Mesenchymal stem cell (in vitro differentiated cells and primary cell): Measurements from ENCODE around the gene SLCO2B1.
A peak's percentile ranks its signal among the peaks of the same experiment; 100 is the strongest.
"Not testable (repeated sequence)": the region's sequence is repeated elsewhere in the genome, so short reads cannot be mapped to it uniquely, and the experiment has no call there.

Source experiments
- DNase-seq: peaks from one replicate; pipeline ENCODE4 v3.0.0-alpha.2; 2013
- H2AFZ ChIP-seq: one replicate; pipeline ENCODE4 v1.6.1; 2013; ENCODE audit warnings: low read depth, mild to moderate bottlenecking, control low read depth, inconsistent platforms, low read length, moderate library complexity
- H2AK5ac ChIP-seq: 2 replicates; pipeline ENCODE4 v1.6.1; 2013; ENCODE audit warnings: low read length, moderate library complexity, mild to moderate bottlenecking, inconsistent platforms; ENCODE audit not compliant: severe bottlenecking
- H2BK120ac ChIP-seq: one replicate; pipeline ENCODE4 v1.6.1; 2013; ENCODE audit warnings: low read depth, mild to moderate bottlenecking, inconsistent platforms, low read length, moderate library complexity
- H2BK12ac ChIP-seq, 2 experiments: one replicate each; pipeline ENCODE4 v1.6.1; 2013; ENCODE audit warnings: inconsistent platforms in 2 of 2, low read length in 2 of 2, mild to moderate bottlenecking in 2 of 2, moderate library complexity in 2 of 2, control low read depth in 1 of 2
- H2BK15ac ChIP-seq: one replicate; pipeline ENCODE4 v1.6.1; 2013; ENCODE audit warnings: mild to moderate bottlenecking, low read depth, inconsistent platforms; ENCODE audit not compliant: poor library complexity, severe bottlenecking
- H2BK5ac ChIP-seq: 2 replicates; pipeline ENCODE4 v1.6.1; 2013; ENCODE audit warnings: low read depth, mild to moderate bottlenecking, low read length, control low read depth, inconsistent platforms; ENCODE audit not compliant: poor library complexity, severe bottlenecking
- H3K14ac ChIP-seq, 2 experiments: one replicate each; pipeline ENCODE4 v1.6.1; 2013; ENCODE audit warnings: inconsistent platforms in 2 of 2, low read length in 2 of 2, control low read depth in 1 of 2, mild to moderate bottlenecking in 1 of 2, moderate library complexity in 1 of 2
- H3K18ac ChIP-seq, 2 experiments: one replicate each; pipeline ENCODE4 v1.6.1; 2013; ENCODE audit warnings: inconsistent platforms in 2 of 2, low read length in 2 of 2, control low read depth in 1 of 2, low read depth in 1 of 2, mild to moderate bottlenecking in 1 of 2
- H3K23ac ChIP-seq, 2 experiments: one replicate each; pipeline ENCODE4 v1.6.1; 2013; ENCODE audit warnings: inconsistent platforms in 2 of 2, low read length in 2 of 2, mild to moderate bottlenecking in 2 of 2, moderate library complexity in 2 of 2, control low read depth in 1 of 2
- H3K27ac ChIP-seq: 2 replicates; pipeline ENCODE4 v1.5.1; 2013; ENCODE audit warnings: mild to moderate bottlenecking, moderate library complexity, low read length, control low read depth, inconsistent platforms; ENCODE audit not compliant: poor library complexity, severe bottlenecking
- H3K27me3 ChIP-seq, 2 experiments: 2 replicates each; pipeline versions ENCODE4 v1.6.1 to v1.7.0; 2013; ENCODE audit warnings: low read length in 2 of 2, mild to moderate bottlenecking in 2 of 2, moderate library complexity in 2 of 2, control low read depth in 1 of 2, inconsistent platforms in 1 of 2; ENCODE audit not compliant: control insufficient read depth in 1 of 2, insufficient read depth in 1 of 2
- H3K36me3 ChIP-seq, 2 experiments: 2 replicates each; pipeline versions ENCODE4 v1.6.1 to v1.7.0; 2013; ENCODE audit warnings: low read length in 2 of 2, control low read depth in 1 of 2, inconsistent platforms in 1 of 2, low read depth in 1 of 2, mild to moderate bottlenecking in 1 of 2; ENCODE audit not compliant: insufficient read depth in 2 of 2, control insufficient read depth in 1 of 2
- H3K4ac ChIP-seq, 2 experiments: one replicate each; pipeline ENCODE4 v1.6.1; 2013; ENCODE audit warnings: inconsistent platforms in 2 of 2, low read length in 2 of 2, mild to moderate bottlenecking in 2 of 2, moderate library complexity in 2 of 2, control low read depth in 1 of 2, low read depth in 1 of 2
- H3K4me1 ChIP-seq: 2 replicates; pipeline ENCODE4 v1.6.1; 2013; ENCODE audit warnings: low read depth, low read length, control low read depth; ENCODE audit not compliant: control insufficient read depth, insufficient read depth
- H3K4me2 ChIP-seq: 2 replicates; pipeline ENCODE4 v1.6.1; 2013; ENCODE audit warnings: low read length, mild to moderate bottlenecking, inconsistent platforms; ENCODE audit not compliant: poor library complexity, severe bottlenecking
- H3K4me3 ChIP-seq, 2 experiments: 2 replicates each; pipeline versions ENCODE4 v1.5.1 to v1.7.0; 2013; ENCODE audit warnings: low read length in 2 of 2, mild to moderate bottlenecking in 2 of 2, control low read depth in 1 of 2, low read depth in 1 of 2; ENCODE audit not compliant: insufficient read depth in 1 of 2
- H3K79me1 ChIP-seq: replicated peaks from 2 replicates; pipeline ENCODE4 v1.6.1; 2013; ENCODE audit warnings: mild to moderate bottlenecking, control low read depth, low read length, inconsistent platforms; ENCODE audit not compliant: poor library complexity, severe bottlenecking
- H3K9ac ChIP-seq: 2 replicates; pipeline ENCODE4 v1.7.0; 2013; ENCODE audit warnings: mild to moderate bottlenecking, low read length, moderate library complexity
- H3K9me3 ChIP-seq: 2 replicates; pipeline ENCODE4 v1.7.0; 2013; ENCODE audit warnings: mild to moderate bottlenecking, low read length; ENCODE audit not compliant: control insufficient read depth
- H4K8ac ChIP-seq: one replicate; pipeline ENCODE4 v1.6.1; 2013; ENCODE audit warnings: inconsistent platforms, mild to moderate bottlenecking, low read length, moderate library complexity
- H4K91ac ChIP-seq: one replicate; pipeline ENCODE4 v1.6.1; 2013; ENCODE audit warnings: mild to moderate bottlenecking, low read length, inconsistent platforms
- WGBS: methylation state at CpG from one replicate; pipeline ENCODE4 v1.1.7; 2013; ENCODE audit warnings: mixed read lengths; 5-methylcytosine and 5-hydroxymethylcytosine counted together

The SLCO2B1 gene

DNA sequence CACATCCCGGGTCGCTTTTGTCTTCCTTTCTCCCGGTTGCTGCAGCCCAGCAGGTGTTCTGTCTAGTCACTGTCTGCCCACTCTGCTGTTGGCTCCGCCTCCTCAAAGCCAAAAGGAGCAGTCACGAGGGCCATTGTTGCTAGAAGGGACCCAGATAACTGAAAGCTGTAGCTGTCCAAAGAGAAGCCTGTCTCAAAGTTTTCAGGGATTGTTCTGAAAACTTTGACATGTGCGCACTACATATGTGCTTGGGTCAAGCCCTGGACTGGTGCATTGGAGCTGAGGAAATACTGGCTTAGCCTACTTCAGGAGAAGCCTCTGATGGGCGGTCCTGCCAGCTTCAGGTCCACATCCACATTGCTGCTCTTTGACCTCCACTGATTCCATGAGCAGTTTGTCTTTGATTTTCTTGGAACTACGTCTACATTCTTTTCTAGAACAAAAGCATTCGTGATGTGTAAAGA, 45.4 kb upstream of the SLCO2B1 start:
- Histone ChIP-seq H3K27me3 (no peaks in the 10 kb centered on the region), H3K4me3 (no peak overlapping the region), H2AK5ac (peak overlapping the region; percentile 31), H3K9me3 (peaks cover 10% of the 10 kb centered on the region), H2BK12ac (no peak overlapping the region), H3K14ac (no peak overlapping the region), H4K91ac (no peak overlapping the region), H3K36me3 (peaks cover 0 to 8% of the 10 kb centered on the region in 2 experiments), H3K23ac (no peak overlapping the region), H4K8ac (peak overlapping the region; percentile 47), H3K9ac (no peak overlapping the region), H2AFZ (no peak overlapping the region), H3K4me2 (no peak overlapping the region), H3K4ac (no peak overlapping the region), H3K4me1 (peaks cover 11% of the 10 kb centered on the region), H2BK5ac (no peak overlapping the region), H3K27ac (peak overlapping the region; percentile 37), H2BK15ac (no peak overlapping the region), H3K18ac (no peak overlapping the region), H2BK120ac (no peak overlapping the region), H3K79me1 (peaks cover 15% of the 10 kb centered on the region)
- DNase-seq, result no peak
- 71% methylated on average over 9 of the region's 9 CpGs for WGBS

DNA sequence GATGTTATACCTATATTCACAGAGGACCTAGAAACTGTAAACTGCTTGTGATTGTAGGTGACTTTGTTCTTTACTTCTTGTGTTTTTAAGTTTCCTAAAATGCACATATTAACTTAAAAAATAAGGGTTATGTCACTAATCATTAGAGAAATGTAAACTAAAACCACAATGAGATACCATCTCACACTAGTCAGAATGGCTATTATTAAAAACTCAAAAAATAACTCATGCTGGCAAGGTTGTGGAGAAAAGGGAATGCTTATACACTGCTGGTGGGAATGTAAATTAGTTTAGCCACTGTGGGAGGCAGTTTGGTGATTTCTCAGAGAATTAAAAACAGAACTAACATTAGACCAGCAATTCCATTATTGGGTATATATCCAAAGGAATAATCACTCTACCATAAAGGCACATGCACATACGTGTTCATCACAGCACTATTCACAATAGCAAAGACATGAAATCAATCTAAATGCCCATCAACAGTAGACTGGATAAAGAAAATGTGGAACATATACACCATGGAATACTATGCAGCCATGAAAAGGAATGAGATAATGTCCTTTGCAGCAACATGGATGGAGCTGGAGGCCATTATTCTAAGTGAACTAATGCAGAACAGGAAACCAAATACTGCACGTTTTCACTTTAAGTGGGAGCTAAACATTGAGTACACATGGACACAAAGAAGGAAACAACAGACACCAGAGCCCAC, 44.8 kb upstream of the SLCO2B1 start:
- H4K8ac ChIP-seq, H3K27ac ChIP-seq, DNase-seq, H4K91ac ChIP-seq, H2BK15ac ChIP-seq, H2AFZ ChIP-seq, H3K18ac ChIP-seq, H3K36me3 ChIP-seq, H3K23ac ChIP-seq, H3K4ac ChIP-seq, H3K14ac ChIP-seq, H2AK5ac ChIP-seq, H3K9ac ChIP-seq, H2BK120ac ChIP-seq, H3K4me3 ChIP-seq, H3K4me2 ChIP-seq, H2BK5ac ChIP-seq, H3K27me3 ChIP-seq: not testable (repeated sequence)
- Histone ChIP-seq H3K9me3 (peaks cover 17% of the 10 kb centered on the region), H2BK12ac (peak overlapping the region in 1 of 2 experiments; percentile 6), H3K79me1 (peaks cover 15% of the 10 kb centered on the region), H3K4me1 (peaks cover 11% of the 10 kb centered on the region)
- no CpG with 5 or more reads among the region's 2 CpGs for WGBS

DNA sequence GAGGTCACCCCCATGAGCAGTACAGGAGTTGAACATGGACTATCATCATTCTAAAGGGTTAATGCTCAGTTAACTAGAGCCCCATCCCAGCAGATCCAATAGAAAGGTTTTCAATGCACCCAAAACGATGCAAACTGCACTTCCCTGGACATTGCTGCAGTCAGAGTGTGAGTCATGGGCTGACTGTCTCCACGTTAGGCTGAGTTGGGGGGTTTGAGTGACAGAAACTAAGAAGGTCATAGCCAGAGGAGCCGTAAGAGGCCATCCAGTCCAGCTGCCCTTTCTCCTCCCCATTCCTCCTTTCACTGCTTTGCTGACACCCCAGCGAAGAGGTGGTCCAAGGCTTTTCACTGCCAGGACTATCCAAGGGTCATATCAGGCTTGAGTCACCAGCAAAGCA, 43.7 kb upstream of the SLCO2B1 start:
- no peaks in the 10 kb centered on the region for H3K27me3 ChIP-seq
- no peak overlapping the region for H4K91ac ChIP-seq
- no peak overlapping the region for H3K14ac ChIP-seq
- H3K4ac ChIP-seq, result no peak overlapping the region
- no peak overlapping the region for H3K4me3 ChIP-seq
- H3K27ac ChIP-seq, result no peak overlapping the region
- no peak overlapping the region for H3K18ac ChIP-seq
- H2BK12ac ChIP-seq, result no peak overlapping the region
- H3K4me2 ChIP-seq, result no peak overlapping the region
- peaks cover 11% of the 10 kb centered on the region for H3K4me1 ChIP-seq
- no peak overlapping the region for H2AFZ ChIP-seq
- no peak overlapping the region for H3K9ac ChIP-seq
- no peak overlapping the region for H2BK120ac ChIP-seq
- 24% methylated on average over 4 of the region's 4 CpGs for WGBS
- peak; percentile 59 for DNase-seq
- H4K8ac ChIP-seq, result no peak overlapping the region
- H3K79me1 ChIP-seq, result peaks cover 17% of the 10 kb centered on the region
- H2BK15ac ChIP-seq, result no peak overlapping the region
- H3K23ac ChIP-seq, result no peak overlapping the region
- H2BK5ac ChIP-seq, result no peak overlapping the region
- peaks cover 0 to 8% of the 10 kb centered on the region in 2 experiments for H3K36me3 ChIP-seq
- no peak overlapping the region for H2AK5ac ChIP-seq
- peaks cover 22% of the 10 kb centered on the region for H3K9me3 ChIP-seq

DNA sequence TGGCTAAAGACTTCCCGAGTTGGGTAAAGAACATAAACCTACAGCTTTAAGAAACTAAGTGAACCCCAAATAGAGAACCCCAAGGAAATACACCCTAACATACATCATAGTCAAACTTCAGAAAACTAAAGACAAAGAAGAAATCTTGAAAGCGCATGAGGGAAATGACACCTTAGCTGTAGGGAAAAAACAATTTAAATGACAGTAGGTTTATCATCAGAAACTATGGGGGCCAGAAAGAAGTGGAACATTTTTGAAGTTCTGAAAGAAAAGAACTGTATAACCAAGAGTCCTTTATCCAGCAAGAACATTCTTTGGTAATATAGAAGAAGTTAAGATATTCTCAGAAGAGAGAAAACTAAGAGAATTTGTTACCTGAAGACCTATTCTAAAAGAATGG, 38.7 kb upstream of the SLCO2B1 start:
- no peak overlapping the region for H2BK12ac ChIP-seq
- H2BK120ac ChIP-seq, result no peak overlapping the region
- peaks cover 13% of the 10 kb centered on the region for H3K79me1 ChIP-seq
- H3K27ac ChIP-seq, result no peak overlapping the region
- no peak overlapping the region for H3K18ac ChIP-seq
- H3K4ac ChIP-seq, result no peak overlapping the region
- H2BK5ac ChIP-seq, result no peak overlapping the region
- 71% methylated on average over 2 of the region's 2 CpGs for WGBS
- peaks cover 2% of the 10 kb centered on the region for H3K4me1 ChIP-seq
- no peak overlapping the region for H4K91ac ChIP-seq
- no peak overlapping the region for H2AFZ ChIP-seq
- H3K14ac ChIP-seq, result no peak overlapping the region
- DNase-seq, result no peak
- no peak overlapping the region for H2AK5ac ChIP-seq
- peaks cover 46% of the 10 kb centered on the region for H3K9me3 ChIP-seq
- no peaks in the 10 kb centered on the region for H3K27me3 ChIP-seq
- no peak overlapping the region for H3K4me2 ChIP-seq
- H2BK15ac ChIP-seq, result no peak overlapping the region
- H3K23ac ChIP-seq, result no peak overlapping the region
- H3K4me3 ChIP-seq, result no peak overlapping the region
- peaks cover 0 to 8% of the 10 kb centered on the region in 2 experiments for H3K36me3 ChIP-seq
- no peak overlapping the region for H4K8ac ChIP-seq
- no peak overlapping the region for H3K9ac ChIP-seq
